ENCODE data around the gene ADIPOR1.

ADIPOR1 gene

DNA sequence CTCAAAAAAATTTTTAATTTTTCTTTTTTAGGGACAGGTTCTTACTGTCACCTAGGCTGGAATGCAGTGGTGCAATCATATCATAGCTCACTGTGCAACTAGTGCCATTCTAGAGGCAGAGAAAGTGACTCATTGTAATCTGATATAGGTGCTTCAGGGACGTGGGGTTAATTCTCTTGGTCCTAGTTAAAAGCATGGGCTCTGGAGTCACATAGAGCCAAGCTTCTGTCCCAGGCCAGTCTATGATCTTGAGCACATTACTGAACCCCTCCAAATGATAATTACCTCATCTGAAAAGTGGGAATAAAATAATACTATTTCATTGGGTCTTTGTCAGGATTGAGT, 1.1 kb upstream of the ADIPOR1 start:
- FAIRE-seq (no peak), DNase-seq (ENCODE audit: insufficient read length, low spot score) (no peak)
- TF ChIP-seq POLR2AphosphoS5 (IDR thresholded peaks at IDR 0.05; ENCODE audit: low read depth, low read length) (no peak), PAX5 (IDR thresholded peaks at IDR 0.05; ENCODE audit: insufficient read depth, low read length, severe bottlenecking) (no peak), POU2F2 (IDR thresholded peaks at IDR 0.05; ENCODE audit: low read depth, low read length) (no peak), POLR2A (IDR thresholded peaks at IDR 0.05; ENCODE audit: low read depth, low read length) (no peak), SPI1 (IDR thresholded peaks at IDR 0.05; ENCODE audit: low read depth, low read length) (no peak), TAF1 (IDR thresholded peaks at IDR 0.05; ENCODE audit: low read depth, low read length) (no peak)

DNA sequence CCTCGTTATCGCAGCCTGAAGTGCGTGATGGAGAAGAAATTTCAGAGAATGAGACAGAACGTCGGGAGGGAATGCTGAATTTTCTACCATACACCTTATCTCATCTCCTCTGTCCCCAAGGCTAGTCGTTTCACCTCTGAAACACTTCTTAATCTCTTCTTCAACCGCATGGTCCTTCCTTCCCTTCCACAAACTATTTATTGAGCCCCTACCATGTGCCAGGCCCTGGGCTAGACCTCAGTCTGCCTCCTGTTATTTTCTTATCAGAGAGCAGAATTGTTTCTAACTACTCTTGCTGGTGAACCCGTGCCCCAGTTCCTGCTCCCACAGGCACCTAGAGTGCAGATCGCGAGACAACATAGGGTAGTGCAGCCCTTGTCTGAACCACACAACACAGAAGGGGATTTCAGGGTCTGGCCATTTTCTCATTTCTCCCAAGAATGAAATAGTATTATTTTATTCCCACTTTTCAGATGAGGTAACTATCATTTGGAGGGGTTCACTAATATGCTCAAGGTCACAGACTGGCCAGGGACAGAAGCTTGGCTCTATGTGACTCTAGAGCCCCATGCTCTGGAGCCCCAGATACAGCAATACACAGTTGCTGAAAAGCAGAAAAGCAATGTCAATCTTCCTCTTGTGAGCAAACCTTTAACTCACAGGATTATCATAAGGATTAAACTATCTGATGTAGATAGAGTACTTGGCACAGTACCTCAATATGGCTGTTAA, 598 bp upstream of the ADIPOR1 start:
- no peak for FAIRE-seq
- TF ChIP-seq SPI1 (IDR thresholded peaks at IDR 0.05; ENCODE audit: low read depth, low read length) = no peak
- TF ChIP-seq POLR2AphosphoS5 (IDR thresholded peaks at IDR 0.05; ENCODE audit: low read depth, low read length) = 0 out of 2 replicates have a peak, but pooled peaks have one; percentile 0
- DNase-seq (ENCODE audit: insufficient read length, low spot score) = peak; percentile 20

GRCh38 chr1:202956969-202957368, 1.1 kb downstream of the ADIPOR1 start:
- FAIRE-seq (no peak), DNase-seq (ENCODE audit: insufficient read length, low spot score) (no peak)
- TF ChIP-seq POLR2AphosphoS5 (IDR thresholded peaks at IDR 0.05; ENCODE audit: low read depth, low read length) = no peak
- TF ChIP-seq POU2F2 (IDR thresholded peaks at IDR 0.05; ENCODE audit: low read depth, low read length) = no peak
- TF ChIP-seq TAF1 (IDR thresholded peaks at IDR 0.05; ENCODE audit: low read depth, low read length) = no peak
- TF ChIP-seq PAX5 (IDR thresholded peaks at IDR 0.05; ENCODE audit: insufficient read depth, low read length, severe bottlenecking) = no peak

- TF ChIP-seq POLR2AphosphoS5 (IDR thresholded peaks at IDR 0.05; ENCODE audit: low read depth, low read length) (no peak), TAF1 (IDR thresholded peaks at IDR 0.05; ENCODE audit: low read depth, low read length) (no peak), POU2F2 (IDR thresholded peaks at IDR 0.05; ENCODE audit: low read depth, low read length) (no peak), SPI1 (IDR thresholded peaks at IDR 0.05; ENCODE audit: low read depth, low read length) (no peak), PAX5 (IDR thresholded peaks at IDR 0.05; ENCODE audit: insufficient read depth, low read length, severe bottlenecking) (no peak), POLR2A (IDR thresholded peaks at IDR 0.05; ENCODE audit: low read depth, low read length) (no peak)
- FAIRE-seq (no peak), DNase-seq (ENCODE audit: insufficient read length, low spot score) (no peak)
Observed at GRCh38 chr1:202954057-202954745, 3.9 kb downstream of the ADIPOR1 start.

DNA sequence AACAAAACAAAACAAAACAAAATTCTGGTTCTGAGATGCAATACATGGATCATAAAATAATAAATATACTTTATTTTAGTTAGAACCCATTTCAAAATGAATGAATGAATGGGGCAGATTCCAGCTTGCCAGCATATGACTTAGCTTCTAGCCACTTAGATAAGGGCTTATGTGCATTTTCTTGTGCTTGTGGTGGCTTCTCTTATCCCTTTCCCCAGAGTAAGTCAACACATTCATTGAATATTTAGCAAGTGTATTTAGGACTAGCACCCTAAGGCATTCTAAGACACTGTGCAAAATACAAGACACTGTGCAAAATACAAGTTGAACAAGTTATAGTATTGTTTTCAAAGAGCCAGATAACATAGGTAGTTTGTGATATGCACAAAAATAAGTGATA, 4.7 kb downstream of the ADIPOR1 start:
- no peak for TF ChIP-seq SPI1 (IDR thresholded peaks at IDR 0.05; ENCODE audit: low read depth, low read length)
- TF ChIP-seq PAX5 (IDR thresholded peaks at IDR 0.05; ENCODE audit: insufficient read depth, low read length, severe bottlenecking) = no peak
- no peak for TF ChIP-seq POLR2AphosphoS5 (IDR thresholded peaks at IDR 0.05; ENCODE audit: low read depth, low read length)
- no peak for TF ChIP-seq TAF1 (IDR thresholded peaks at IDR 0.05; ENCODE audit: low read depth, low read length)
- TF ChIP-seq POLR2A (IDR thresholded peaks at IDR 0.05; ENCODE audit: low read depth, low read length) = no peak
- TF ChIP-seq POU2F2 (IDR thresholded peaks at IDR 0.05; ENCODE audit: low read depth, low read length) = no peak
- FAIRE-seq (no peak), DNase-seq (ENCODE audit: insufficient read length, low spot score) (no peak)

DNA sequence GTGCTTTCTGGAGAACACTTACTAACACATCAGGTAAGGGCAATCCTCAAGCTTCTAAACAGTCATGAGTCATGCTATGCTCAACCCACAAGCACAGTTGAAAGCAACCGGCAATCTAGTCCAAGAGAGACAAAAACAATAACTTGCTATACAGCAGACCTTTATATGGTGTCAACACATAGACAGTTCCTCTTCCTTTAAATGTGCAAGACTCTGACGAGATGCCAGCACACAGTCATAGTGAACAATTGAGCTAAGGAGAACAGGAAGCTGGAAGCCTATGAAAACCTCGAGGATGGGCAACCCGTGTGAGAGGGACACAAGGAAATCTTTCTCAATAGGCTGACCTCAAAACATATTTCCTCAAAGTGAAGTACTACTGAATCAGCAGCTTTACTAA, 5.3 kb downstream of the ADIPOR1 start:
- DNase-seq (ENCODE audit: insufficient read length, low spot score) (no peak), FAIRE-seq (no peak)
- TF ChIP-seq PAX5 (IDR thresholded peaks at IDR 0.05; ENCODE audit: insufficient read depth, low read length, severe bottlenecking) (no peak), POLR2A (IDR thresholded peaks at IDR 0.05; ENCODE audit: low read depth, low read length) (no peak), POLR2AphosphoS5 (IDR thresholded peaks at IDR 0.05; ENCODE audit: low read depth, low read length) (no peak), TAF1 (IDR thresholded peaks at IDR 0.05; ENCODE audit: low read depth, low read length) (no peak), POU2F2 (IDR thresholded peaks at IDR 0.05; ENCODE audit: low read depth, low read length) (no peak), SPI1 (IDR thresholded peaks at IDR 0.05; ENCODE audit: low read depth, low read length) (no peak)

DNA sequence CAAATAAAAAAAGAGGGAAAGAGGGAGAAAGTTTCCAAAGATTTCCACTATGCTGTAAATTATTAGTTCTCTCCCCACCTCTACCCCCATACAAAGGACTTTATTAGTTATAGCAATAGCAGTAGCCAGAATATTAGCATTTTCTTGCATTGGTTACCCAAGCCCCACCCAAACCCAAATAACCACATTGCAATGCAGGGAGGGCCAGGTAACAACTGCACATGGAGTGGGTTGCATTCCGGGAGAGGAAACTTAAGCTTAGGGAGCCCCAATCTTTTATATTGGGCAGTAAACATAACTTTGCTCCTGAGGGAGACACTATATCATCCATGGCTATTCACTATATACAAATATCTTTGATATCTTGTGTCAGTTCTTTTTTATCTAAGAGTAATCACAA, 6.0 kb downstream of the ADIPOR1 start:
- DNase-seq (ENCODE audit: insufficient read length, low spot score) (no peak), FAIRE-seq (no peak)
- TF ChIP-seq POLR2A (IDR thresholded peaks at IDR 0.05; ENCODE audit: low read depth, low read length) (no peak), SPI1 (IDR thresholded peaks at IDR 0.05; ENCODE audit: low read depth, low read length) (no peak), TAF1 (IDR thresholded peaks at IDR 0.05; ENCODE audit: low read depth, low read length) (no peak), PAX5 (IDR thresholded peaks at IDR 0.05; ENCODE audit: insufficient read depth, low read length, severe bottlenecking) (no peak), POU2F2 (IDR thresholded peaks at IDR 0.05; ENCODE audit: low read depth, low read length) (no peak), POLR2AphosphoS5 (IDR thresholded peaks at IDR 0.05; ENCODE audit: low read depth, low read length) (no peak)

DNA sequence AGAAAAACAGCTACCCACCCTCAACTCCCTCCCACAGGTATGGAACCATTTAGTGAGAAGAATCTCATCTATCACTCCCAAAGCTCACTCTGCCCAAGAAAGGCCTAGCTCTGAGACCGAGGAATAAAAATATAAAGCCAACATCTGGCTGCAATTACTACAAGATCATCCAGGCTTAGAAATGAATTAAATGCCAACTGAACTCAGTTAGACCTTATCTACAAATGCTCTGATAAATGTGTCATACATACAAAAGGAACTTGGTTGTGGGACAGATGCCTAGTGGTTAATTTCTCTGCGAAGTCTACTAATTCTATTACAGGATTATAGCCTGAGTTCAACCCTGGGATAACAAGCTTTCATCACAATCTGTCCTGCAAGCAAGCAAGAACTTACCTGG, 6.7 kb downstream of the ADIPOR1 start:
- no peak for FAIRE-seq
- DNase-seq (ENCODE audit: insufficient read length, low spot score) = no peak
- no peak for TF ChIP-seq POLR2AphosphoS5 (IDR thresholded peaks at IDR 0.05; ENCODE audit: low read depth, low read length)
- TF ChIP-seq POLR2A (IDR thresholded peaks at IDR 0.05; ENCODE audit: low read depth, low read length) = no peak
- TF ChIP-seq TAF1 (IDR thresholded peaks at IDR 0.05; ENCODE audit: low read depth, low read length) = no peak

DNA sequence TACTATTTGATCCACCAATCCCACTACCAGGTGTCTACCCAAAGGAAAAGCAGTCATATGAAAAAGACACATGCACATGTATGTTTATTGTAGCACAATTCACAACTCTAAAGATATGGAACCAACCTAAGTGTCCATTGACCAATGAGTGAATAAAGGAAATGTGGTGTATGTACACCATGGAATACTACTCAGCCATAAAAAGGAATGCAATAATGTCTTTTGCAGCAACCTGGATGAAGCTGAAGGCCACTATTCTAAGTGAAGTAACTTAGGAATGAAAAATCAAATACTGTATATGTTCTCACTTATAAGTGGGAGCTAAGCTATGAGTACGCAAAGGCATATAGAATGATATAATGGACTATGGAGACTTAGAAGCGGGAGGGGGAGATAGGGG, 12.6 kb downstream of the ADIPOR1 start:
- no peak for FAIRE-seq
- no peak for DNase-seq (ENCODE audit: insufficient read length, low spot score)
- no peak for TF ChIP-seq POU2F2 (IDR thresholded peaks at IDR 0.05; ENCODE audit: low read depth, low read length)
- no peak for TF ChIP-seq TAF1 (IDR thresholded peaks at IDR 0.05; ENCODE audit: low read depth, low read length)
- no peak for TF ChIP-seq PAX5 (IDR thresholded peaks at IDR 0.05; ENCODE audit: insufficient read depth, low read length, severe bottlenecking)
- TF ChIP-seq SPI1 (IDR thresholded peaks at IDR 0.05; ENCODE audit: low read depth, low read length) = no peak
- TF ChIP-seq POLR2A (IDR thresholded peaks at IDR 0.05; ENCODE audit: low read depth, low read length) = no peak
- no peak for TF ChIP-seq POLR2AphosphoS5 (IDR thresholded peaks at IDR 0.05; ENCODE audit: low read depth, low read length)

- FAIRE-seq (no peak), DNase-seq (ENCODE audit: insufficient read length, low spot score) (no peak)
- TF ChIP-seq POU2F2 (IDR thresholded peaks at IDR 0.05; ENCODE audit: low read depth, low read length) = no peak
Observed at GRCh38 chr1:202944438-202944921, 13.6 kb downstream of the ADIPOR1 start.
